Suprapubic skin (tissue), 4 donors: ENCODE measurements around the gene CACNG5. TPM values are rescaled to one million over a fixed set of nuclear protein-coding genes. Genes with fewer than 3 reads are reported as not detected.

Source experiments
- DNase-seq, 2 donors: peaks; one replicate each; pipeline ENCODE4 v3.0.0-alpha.2; 2019; ENCODE audit warnings: low spot score in 2 of 2
- H3K27ac ChIP-seq: fragments of 200-600 bp; sonication (generic); one replicate; pipeline ENCODE4 v1.5.1; 2019
- H3K27me3 ChIP-seq: fragments of 200-600 bp; sonication (generic); one replicate; pipeline ENCODE4 v1.5.1; 2019
- H3K36me3 ChIP-seq: fragments of 200-600 bp; sonication (generic); one replicate; pipeline ENCODE4 v1.5.1; 2019
- H3K4me1 ChIP-seq: fragments of 200-600 bp; sonication (generic); one replicate; pipeline ENCODE4 v1.5.1; 2019
- H3K4me3 ChIP-seq: fragments of 200-600 bp; sonication (generic); one replicate; pipeline ENCODE4 v1.5.1; 2019; ENCODE audit warnings: mild to moderate bottlenecking
- H3K9me3 ChIP-seq: fragments of 200-600 bp; sonication (generic); one replicate; pipeline ENCODE4 v1.5.1; 2019
- EP300 ChIP-seq: sonication (generic); formaldehyde crosslinking; IDR thresholded peaks from one replicate; pipeline ENCODE4 v1.6.1; 2017; ENCODE audit warnings: antibody characterized with exemption
- POLR2A ChIP-seq, 2 donors: fragments of 450-650 bp; IDR thresholded peaks; one replicate each; pipeline ENCODE4 v1.6.1; 2017; ENCODE audit warnings: antibody characterized with exemption in 2 of 2, mild to moderate bottlenecking in 2 of 2, moderate library complexity in 2 of 2
- POLR2AphosphoS5 ChIP-seq, 3 donors: sonication (generic); formaldehyde crosslinking; IDR thresholded peaks; one replicate each; pipeline ENCODE4 v1.6.1; 2017; ENCODE audit warnings: antibody characterized with exemption in 3 of 3
- WGBS: methylation state at CpG from one replicate; pipeline ENCODE4 v1.1.5; 2018; 5-methylcytosine and 5-hydroxymethylcytosine counted together
- total RNA-seq, 4 donors: library from RNA; depleted of rRNA; stranded (reverse); fragments of >200 nt; gene quantifications; one replicate each; pipeline ENCODE4 v1.1.0, GENCODE V29; 2016
- TF ChIP-seq, protein P1 (sequence below), 2 donors: fragments of 200-600 bp in 1 of 2; fragments of 450-650 bp in 1 of 2; sonication (generic) in 1 of 2; IDR thresholded peaks; one replicate each; pipeline ENCODE4 v1.5.1; 2016 to 2019; ENCODE audit warnings: antibody characterized with exemption in 2 of 2, mild to moderate bottlenecking in 1 of 2, moderate library complexity in 1 of 2

CACNG5 gene
- total RNA-seq, 4 donors from 2014 or later: not detected

DNA sequence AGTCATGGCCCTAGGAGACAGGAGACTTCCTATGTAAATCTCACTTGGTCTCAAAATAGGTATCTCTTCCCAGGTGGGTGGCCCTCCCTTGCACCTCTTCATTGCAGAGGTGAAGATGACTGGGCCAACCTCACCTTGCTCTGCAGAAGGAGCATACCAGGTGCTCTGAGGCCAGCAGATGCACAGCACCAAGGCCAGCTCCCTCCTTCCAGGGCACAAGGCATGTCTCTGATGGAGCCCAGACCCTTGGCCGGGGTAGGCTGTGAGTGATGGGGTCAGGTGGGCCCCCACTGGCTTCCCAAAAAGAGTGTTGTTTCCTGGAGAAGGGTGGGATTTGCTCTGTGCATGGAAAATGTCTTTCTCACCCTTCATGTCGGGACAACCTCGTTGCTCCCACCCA lies 12.8 kb downstream of the CACNG5 start:
- Histone ChIP-seq H3K9me3 (no peaks in the 10 kb centered on the region), H3K4me3 (no peak overlapping the region), H3K36me3 (no peaks in the 10 kb centered on the region), H3K4me1 (no peaks in the 10 kb centered on the region), H3K27ac (no peak overlapping the region), H3K27me3 (peaks cover 12% of the 10 kb centered on the region)
- peak; percentile 12 to 27 for DNase-seq
- TF ChIP-seq POLR2AphosphoS5 (IDR thresholded peaks at IDR 0.05): no peak
- TF ChIP-seq POLR2A (IDR thresholded peaks at IDR 0.05): no peak
- TF ChIP-seq EP300: no peak
- TF ChIP-seq, protein P1, sequence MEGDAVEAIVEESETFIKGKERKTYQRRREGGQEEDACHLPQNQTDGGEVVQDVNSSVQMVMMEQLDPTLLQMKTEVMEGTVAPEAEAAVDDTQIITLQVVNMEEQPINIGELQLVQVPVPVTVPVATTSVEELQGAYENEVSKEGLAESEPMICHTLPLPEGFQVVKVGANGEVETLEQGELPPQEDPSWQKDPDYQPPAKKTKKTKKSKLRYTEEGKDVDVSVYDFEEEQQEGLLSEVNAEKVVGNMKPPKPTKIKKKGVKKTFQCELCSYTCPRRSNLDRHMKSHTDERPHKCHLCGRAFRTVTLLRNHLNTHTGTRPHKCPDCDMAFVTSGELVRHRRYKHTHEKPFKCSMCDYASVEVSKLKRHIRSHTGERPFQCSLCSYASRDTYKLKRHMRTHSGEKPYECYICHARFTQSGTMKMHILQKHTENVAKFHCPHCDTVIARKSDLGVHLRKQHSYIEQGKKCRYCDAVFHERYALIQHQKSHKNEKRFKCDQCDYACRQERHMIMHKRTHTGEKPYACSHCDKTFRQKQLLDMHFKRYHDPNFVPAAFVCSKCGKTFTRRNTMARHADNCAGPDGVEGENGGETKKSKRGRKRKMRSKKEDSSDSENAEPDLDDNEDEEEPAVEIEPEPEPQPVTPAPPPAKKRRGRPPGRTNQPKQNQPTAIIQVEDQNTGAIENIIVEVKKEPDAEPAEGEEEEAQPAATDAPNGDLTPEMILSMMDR (IDR thresholded peaks at IDR 0.05): no peak
- 84% methylated on average over 3 of the region's 3 CpGs for WGBS

DNA sequence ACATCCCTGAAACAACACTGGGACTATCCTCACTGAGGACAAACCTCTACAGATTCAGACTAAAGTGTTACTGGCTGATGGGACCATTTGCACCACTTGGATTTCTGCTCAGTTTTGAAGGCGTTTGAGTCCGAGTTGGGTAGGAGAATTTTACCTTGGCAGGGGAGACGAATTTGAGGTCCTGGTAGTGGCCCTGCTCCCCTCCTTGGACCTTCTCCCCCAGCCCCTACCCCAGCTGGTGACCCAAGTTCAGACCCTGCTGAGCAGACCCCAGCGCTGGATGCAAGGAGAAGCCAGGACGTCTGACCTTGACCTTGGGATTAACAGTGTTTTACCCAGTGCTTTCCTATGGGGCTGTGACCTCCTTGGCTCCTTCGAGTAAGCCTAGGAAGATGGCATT lies 13.6 kb downstream of the CACNG5 start:
- Histone ChIP-seq H3K4me1 (no peaks in the 10 kb centered on the region), H3K9me3 (no peaks in the 10 kb centered on the region), H3K4me3 (no peak overlapping the region), H3K27ac (no peak overlapping the region), H3K27me3 (peaks cover 9% of the 10 kb centered on the region), H3K36me3 (no peaks in the 10 kb centered on the region)
- TF ChIP-seq POLR2AphosphoS5 (IDR thresholded peaks at IDR 0.05): no peak
- no peak for TF ChIP-seq EP300
- TF ChIP-seq POLR2A (IDR thresholded peaks at IDR 0.05): no peak
- TF ChIP-seq, protein P1 (IDR thresholded peaks at IDR 0.05): no peak
- 83% methylated on average over 4 of the region's 6 CpGs for WGBS
- no peak for DNase-seq

DNA sequence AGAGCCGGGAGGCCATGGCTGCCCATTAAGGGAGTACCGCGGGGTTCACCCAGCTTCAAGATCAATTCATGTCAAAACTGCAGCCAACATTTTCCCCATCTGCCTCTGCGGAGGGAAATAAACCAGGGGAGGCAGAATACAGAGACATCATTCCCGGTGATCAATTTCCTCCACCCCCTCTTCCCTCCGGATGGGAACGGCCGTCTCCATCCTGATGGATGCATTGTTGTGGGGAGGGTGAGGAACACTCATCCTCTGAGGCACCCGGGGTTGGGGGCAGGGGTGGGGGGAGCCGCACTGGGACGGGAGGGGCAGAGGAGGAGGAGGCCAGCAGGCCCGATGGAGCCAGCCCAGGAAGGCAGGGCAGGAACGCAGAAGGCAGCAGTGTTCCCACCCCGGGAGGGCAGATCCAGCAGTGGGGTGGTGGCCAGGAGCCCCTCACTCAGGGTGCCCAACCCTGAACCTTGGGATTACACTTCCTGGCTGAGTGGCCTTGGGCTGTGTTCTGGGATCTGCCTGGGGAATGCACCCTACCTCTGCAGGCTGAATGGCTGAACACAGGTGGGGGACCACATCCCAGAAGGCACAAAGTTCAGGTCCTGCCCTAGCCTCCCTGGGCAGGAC lies 14.2 kb downstream of the CACNG5 start:
- Histone ChIP-seq H3K4me3 (no peak overlapping the region), H3K4me1 (no peaks in the 10 kb centered on the region), H3K27ac (no peak overlapping the region), H3K9me3 (no peaks in the 10 kb centered on the region), H3K27me3 (peaks cover 9% of the 10 kb centered on the region), H3K36me3 (no peaks in the 10 kb centered on the region)
- 69% methylated on average over 13 of the region's 14 CpGs for WGBS
- TF ChIP-seq EP300 (no peak), POLR2AphosphoS5 (IDR thresholded peaks at IDR 0.05) (no peak), POLR2A (IDR thresholded peaks at IDR 0.05) (no peak)
- TF ChIP-seq, protein P1 (IDR thresholded peaks at IDR 0.05): no peak
- no peak for DNase-seq

DNA sequence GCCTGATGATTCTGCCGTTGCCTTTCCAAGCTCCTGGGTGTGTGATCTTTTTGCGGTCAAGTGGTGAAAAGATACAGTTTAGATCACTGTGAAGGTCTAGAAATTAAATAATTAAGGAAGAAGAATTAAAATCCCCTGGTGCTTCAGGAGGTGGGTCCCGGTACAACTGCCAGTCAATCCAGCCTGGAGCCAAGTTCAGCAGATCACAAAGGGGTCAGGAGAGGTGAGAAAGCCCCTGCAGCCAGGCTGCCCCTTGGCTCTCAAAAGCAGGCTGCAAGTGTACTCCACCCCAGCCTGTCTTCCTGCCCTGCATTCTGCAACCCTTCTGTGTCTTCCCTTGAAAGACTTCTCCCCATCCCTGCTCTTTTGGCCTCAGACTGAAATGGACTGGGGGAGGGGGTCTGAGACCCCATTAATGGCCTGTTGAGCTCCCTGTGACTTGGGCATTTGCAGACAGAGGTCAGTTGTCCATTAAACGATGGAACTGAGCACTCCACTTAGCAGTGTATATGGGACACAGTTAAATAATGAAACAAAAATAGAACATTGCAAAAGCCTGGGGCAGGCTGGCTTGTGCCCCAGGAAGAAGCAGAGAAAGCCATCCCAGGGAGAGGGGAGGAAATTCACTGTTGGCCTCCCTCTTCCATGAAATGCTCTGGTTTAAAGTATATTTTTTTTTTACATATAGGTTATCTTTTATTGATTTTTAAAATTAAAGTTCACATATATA lies 15.1 kb downstream of the CACNG5 start:
- no peak for TF ChIP-seq POLR2A (IDR thresholded peaks at IDR 0.05)
- no peak for TF ChIP-seq EP300
- TF ChIP-seq POLR2AphosphoS5 (IDR thresholded peaks at IDR 0.05): no peak
- TF ChIP-seq, protein P1 (IDR thresholded peaks at IDR 0.05): no peak
- no peaks in the 10 kb centered on the region for H3K9me3 ChIP-seq
- no peaks in the 10 kb centered on the region for H3K4me1 ChIP-seq
- 73% methylated on average over 4 of the region's 4 CpGs for WGBS
- no peak overlapping the region for H3K4me3 ChIP-seq
- DNase-seq: no peak
- no peak overlapping the region for H3K27ac ChIP-seq
- H3K27me3 ChIP-seq: peaks cover 9% of the 10 kb centered on the region
- H3K36me3 ChIP-seq: no peaks in the 10 kb centered on the region

DNA sequence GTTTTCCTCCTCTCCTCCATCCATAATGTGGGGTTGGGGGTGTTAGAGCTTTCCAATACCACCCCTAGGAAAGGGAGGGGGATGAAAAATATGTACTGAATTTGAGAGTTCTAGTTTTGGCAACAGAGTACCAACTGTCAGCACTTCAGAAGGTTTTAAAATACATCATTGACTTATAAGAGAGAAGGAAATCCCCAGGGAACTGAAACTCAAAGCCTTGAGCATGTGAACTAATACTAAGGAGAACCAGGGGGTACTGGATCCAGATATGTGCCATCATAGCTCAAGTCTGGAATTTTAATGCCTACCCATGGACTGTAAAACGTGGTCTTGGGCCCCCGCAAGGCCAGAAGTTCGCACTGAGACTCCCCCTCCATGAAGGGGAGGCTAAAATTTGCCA lies 15.8 kb downstream of the CACNG5 start:
- TF ChIP-seq, protein P1 (IDR thresholded peaks at IDR 0.05): no peak
- TF ChIP-seq POLR2AphosphoS5 (IDR thresholded peaks at IDR 0.05): no peak
- no peak for TF ChIP-seq POLR2A (IDR thresholded peaks at IDR 0.05)
- WGBS: 66% methylated on average over 3 of the region's 3 CpGs

More for the DNA sequence above, 15.8 kb downstream of the CACNG5 start:
- Histone ChIP-seq H3K4me3 (no peak overlapping the region), H3K36me3 (no peaks in the 10 kb centered on the region), H3K27ac (no peak overlapping the region), H3K9me3 (no peaks in the 10 kb centered on the region), H3K4me1 (no peaks in the 10 kb centered on the region), H3K27me3 (peaks cover 9% of the 10 kb centered on the region)
- DNase-seq: no peak
